ENCODE results near the gene CBX8. TPM values are rescaled to one million over a fixed set of nuclear protein-coding genes. Genes with fewer than 3 reads are reported as not detected.
A peak's percentile ranks its signal among the peaks of the same experiment; 100 is the strongest.

The CBX8 gene
- total and polyA plus RNA-seq, 2 of the 13 experiments (the other 11 are each of a cell fraction or from before 2014, with no cell fraction given), result 0.34 to 12.6 TPM

- TF ChIP-seq ZKSCAN1 (IDR thresholded peaks at IDR 0.05; ENCODE audit: low read length) (no peak), ESRRA (CRISPR knock-in tag; IDR thresholded peaks at IDR 0.05; ENCODE audit: low read depth) (no peak; the same call in 1 of the 2 replicates), SIX1 (CRISPR knock-in tag; IDR thresholded peaks at IDR 0.05; ENCODE audit: borderline replicate concordance) (peak; percentile 72), DNMT3B (CRISPR knock-in tag; conservative IDR thresholded peaks at IDR 0.05) (peak; percentile 91; the same call in 1 of the 2 replicates), MXI1 (IDR thresholded peaks at IDR 0.05; ENCODE audit: borderline replicate concordance, low read depth, low read length) (no peak; the same call in 2 of the 3 replicates), TFE3 (CRISPR knock-in tag; IDR thresholded peaks at IDR 0.05) (peak; percentile 85), SPEN (CRISPR knock-in tag; IDR thresholded peaks at IDR 0.05; ENCODE audit: low read depth) (peak; percentile 73), SRY (CRISPR knock-in tag; IDR thresholded peaks at IDR 0.05) (no peak), GMEB2 (CRISPR knock-in tag; IDR thresholded peaks at IDR 0.05; ENCODE audit: low read depth) (no peak), SKI (IDR thresholded peaks at IDR 0.05; ENCODE audit: partially characterized antibody) (peak; percentile 43), ZNF720 (CRISPR knock-in tag; IDR thresholded peaks at IDR 0.05) (no peak), ZFP1 (CRISPR knock-in tag; IDR thresholded peaks at IDR 0.05) (peak; percentile 77; the same call in 1 of the 2 replicates), MIXL1 (CRISPR knock-in tag; IDR thresholded peaks at IDR 0.05) (peak; percentile 90), ZFP36 (IDR thresholded peaks at IDR 0.05; ENCODE audit: borderline replicate concordance, low read depth, low read length, partially characterized antibody) (no peak), ZSCAN9 (CRISPR knock-in tag; IDR thresholded peaks at IDR 0.05; ENCODE audit: borderline replicate concordance) (no peak), TRIM24 (CRISPR knock-in tag; IDR thresholded peaks at IDR 0.05) (no peak), THYN1 (CRISPR knock-in tag; IDR thresholded peaks at IDR 0.05; ENCODE audit: borderline replicate concordance, low read depth) (no peak), YY1 (IDR thresholded peaks at IDR 0.05; ENCODE audit: insufficient read depth, insufficient replicate concordance, low read depth, low read length) (no peak), TBL1XR1 (IDR thresholded peaks at IDR 0.05; ENCODE audit: borderline replicate concordance, low read length, partially characterized antibody) (no peak), FOXK2 (IDR thresholded peaks at IDR 0.05) (peak; percentile 71; the same call in 1 of the 2 replicates), HOXA7 (CRISPR knock-in tag; IDR thresholded peaks at IDR 0.05) (no peak), AGO2 (optimal IDR thresholded peaks at IDR 0.05; ENCODE audit: low read depth, low read length) (no peak), HMGA1 (CRISPR knock-in tag; conservative IDR thresholded peaks at IDR 0.05) (no peak), UBTF (CRISPR knock-in tag; IDR thresholded peaks at IDR 0.05) (peak; percentile 68), CBX1 (IDR thresholded peaks at IDR 0.05; ENCODE audit: low read depth) (no peak), WIZ (CRISPR knock-in tag; IDR thresholded peaks at IDR 0.05) (no peak), RBM39 (IDR thresholded peaks at IDR 0.05; ENCODE audit: low read depth, low read length, poor library complexity, severe bottlenecking) (no peak)
These were observed 24.6 kb upstream of the CBX8 start (continued) for GRCh38 chr17:79821331-79822095.

Measured in HepG2 (cell line).